Activated CD4-positive, alpha-beta T cell treated with anti-CD3 and anti-CD28 coated beads, Interleukin-2, Interleukin-6, amounts not matched to agents 100 ng/mL and 50 ng/mL, durations not matched to agents 16 hours and 8 hours (primary cell): ENCODE measurements around the gene PDE11A.
"Not testable (repeated sequence)": the region's sequence is repeated elsewhere in the genome, so short reads cannot be mapped to it uniquely, and the experiment has no call there.

Experiments used
- DNase-seq: peaks from one replicate; pipeline ENCODE4 v3.0.0-alpha.2; 2020

The PDE11A gene

DNA sequence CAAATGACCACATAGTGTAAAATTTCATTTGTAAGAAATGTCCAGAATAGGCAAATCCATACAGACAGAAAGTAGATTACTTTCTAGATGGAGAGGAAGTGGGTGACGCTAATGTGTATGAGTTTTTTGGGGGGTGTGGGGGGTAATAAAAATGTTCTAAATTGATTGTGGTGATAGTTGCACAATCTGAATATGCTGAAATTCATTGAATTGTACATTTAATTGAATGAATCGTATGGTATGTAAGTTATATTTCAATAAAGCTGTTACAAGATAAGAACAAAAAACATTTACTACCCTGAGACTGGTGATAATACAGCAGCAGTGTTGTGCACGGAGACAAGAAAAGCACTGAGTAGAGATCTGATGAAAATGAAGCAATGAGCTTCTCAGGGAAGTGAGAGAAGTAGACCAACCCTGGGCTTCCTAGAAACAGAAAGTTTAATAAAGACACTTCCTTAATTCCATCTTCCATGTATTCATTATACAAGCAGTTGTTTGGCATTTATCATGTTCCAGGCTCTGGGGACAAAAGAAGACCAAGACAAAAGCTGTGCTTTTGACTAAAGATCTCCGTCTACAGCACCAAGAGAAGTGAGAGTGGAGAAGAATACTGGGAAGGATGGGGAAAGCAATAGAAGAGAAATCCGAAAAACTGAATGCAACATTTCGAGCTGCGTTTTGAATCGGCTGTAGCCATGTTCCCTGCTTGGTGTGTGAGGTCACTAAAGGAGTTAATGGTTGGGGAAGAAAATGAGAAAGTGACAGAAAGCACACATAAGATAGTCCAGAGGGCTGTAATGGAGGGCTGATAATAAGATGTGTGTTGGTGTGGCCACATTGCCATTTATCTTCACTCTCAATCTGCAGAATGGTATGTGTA lies 1.8 kb upstream of the PDE11A start:
- no peak for DNase-seq

- DNase-seq = no peak
Measured at GRCh38 chr2:178072000-178072382, 586 bp downstream of the PDE11A start.

DNA sequence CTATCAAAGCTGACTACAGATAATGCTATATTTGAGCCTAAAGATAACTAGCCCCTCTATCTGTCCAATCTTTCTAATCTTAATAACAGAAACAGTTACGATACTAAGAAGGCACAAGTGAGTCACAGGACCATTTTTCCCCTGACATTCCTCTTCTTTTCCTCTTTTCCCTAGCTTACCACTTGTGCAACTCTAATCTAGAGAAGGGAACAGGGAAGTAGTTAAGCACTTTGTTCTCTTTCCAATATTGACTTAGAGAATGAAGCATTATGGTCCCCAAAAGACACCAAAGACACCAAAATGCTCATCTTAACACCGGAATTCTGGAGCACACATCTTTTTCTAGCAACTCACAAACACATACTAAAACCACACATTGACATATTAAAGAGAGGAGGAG lies 1.8 kb downstream of the PDE11A start:
- DNase-seq = no peak

- DNase-seq = no peak
Measured at GRCh38 chr2:178069551-178069950, 3.0 kb downstream of the PDE11A start.

DNA sequence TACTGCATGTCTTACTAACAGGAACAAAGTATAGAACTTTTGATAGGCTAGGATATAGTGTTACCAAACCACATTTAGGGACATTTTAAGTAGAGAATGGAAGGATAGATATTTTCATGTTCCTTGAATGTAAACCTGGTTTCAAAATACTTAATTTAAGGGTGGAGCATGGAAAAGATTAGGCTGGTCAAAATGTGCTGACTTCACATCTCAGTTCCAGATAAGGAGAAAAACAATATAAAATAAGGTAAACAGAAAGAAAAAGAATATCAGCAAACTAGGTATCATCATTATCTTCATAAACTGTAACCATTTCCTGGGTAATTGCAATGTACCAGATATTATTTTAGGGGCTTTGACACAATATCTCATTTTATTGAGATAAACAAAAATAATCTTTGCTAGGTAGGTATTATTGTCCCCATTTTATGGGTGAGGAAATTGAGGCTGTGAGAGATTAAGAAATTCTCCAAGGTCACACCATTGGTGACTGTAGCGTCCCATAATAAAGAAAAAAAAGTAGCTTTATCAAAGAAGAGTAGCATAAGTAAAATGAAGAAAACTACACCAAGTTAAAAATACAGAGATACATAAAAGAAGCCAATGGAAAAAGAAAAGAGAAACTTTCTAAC lies 3.6 kb downstream of the PDE11A start:
- DNase-seq = no peak

GRCh38 chr2:178066890-178067669 lies 5.5 kb downstream of the PDE11A start:
- no peak for DNase-seq

DNA sequence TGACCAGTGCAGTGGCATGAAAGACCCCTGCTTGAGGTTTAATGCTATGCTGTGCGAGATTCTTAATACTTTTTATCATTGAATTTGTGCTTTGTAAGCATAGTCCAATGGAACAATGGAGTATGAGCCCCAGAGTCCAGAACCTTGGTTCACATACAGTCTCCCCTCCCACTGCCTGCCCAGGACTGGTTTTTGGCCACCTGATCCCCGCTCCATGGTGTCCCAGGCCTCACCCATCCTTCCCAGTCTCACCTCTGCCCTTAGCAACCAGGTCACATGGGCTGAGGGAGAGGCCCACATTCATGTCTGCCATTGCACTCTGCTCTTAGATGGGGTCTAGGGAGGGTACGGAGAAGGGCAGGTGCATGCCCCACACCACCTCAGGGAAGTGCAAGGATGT lies 6.3 kb downstream of the PDE11A start:
- DNase-seq = no peak

- no peak for DNase-seq
Measured at GRCh38 chr2:178059681-178060080, 12.9 kb downstream of the PDE11A start.

- DNase-seq = no peak
Measured at GRCh38 chr2:178059111-178059510, 13.5 kb downstream of the PDE11A start.

- no peak for DNase-seq
Measured at GRCh38 chr2:178057179-178057680, 15.3 kb downstream of the PDE11A start.

- no peak for DNase-seq
Measured at GRCh38 chr2:178056345-178056744, 16.2 kb downstream of the PDE11A start.

GRCh38 chr2:178051257-178051656 lies 21.3 kb downstream of the PDE11A start:
- DNase-seq = not testable (repeated sequence)

DNA sequence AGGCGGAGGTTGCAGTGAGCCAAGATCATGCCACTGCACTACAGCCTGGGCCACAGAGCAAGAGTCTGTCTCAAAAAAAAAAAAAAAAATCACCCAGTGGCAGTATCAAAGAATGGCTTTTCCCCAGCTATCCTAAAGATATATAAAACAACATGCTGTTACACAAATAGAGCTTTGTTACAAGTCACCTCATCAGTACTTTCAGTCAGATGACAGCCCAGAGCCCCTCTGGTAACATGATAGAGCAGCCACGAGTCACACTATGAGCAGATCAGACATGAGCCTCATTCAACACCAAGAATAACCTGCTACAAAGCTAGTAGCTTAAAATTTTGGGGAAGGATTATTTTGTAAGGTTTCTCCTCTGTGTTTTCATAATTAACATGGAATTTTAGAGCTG lies 25.2 kb downstream of the PDE11A start:
- DNase-seq = no peak

DNA sequence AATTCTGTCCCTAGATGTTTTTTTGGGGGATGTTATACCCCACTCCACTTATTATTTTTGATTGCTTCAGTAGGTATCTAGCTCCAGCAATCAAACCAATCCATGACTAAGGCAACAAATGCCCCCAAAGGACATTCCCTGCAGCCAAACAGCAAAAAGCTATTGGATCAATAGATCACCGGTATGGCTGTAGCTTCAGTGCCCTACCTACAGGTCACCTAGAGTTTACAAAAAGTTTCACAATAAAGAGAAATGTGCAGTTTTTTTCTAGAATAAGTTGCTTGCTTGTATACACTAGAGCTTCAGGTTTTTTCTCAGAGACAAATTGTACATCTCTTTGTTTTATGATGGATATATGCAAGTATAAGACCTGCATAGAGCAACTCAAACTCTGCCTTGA lies 27.7 kb downstream of the PDE11A start:
- no peak for DNase-seq

- DNase-seq = no peak
Measured at GRCh38 chr2:178043266-178043665, 29.3 kb downstream of the PDE11A start.

- DNase-seq = not testable (repeated sequence)
Measured at GRCh38 chr2:178033583-178033982, 39.0 kb downstream of the PDE11A start.

- DNase-seq = no peak
Measured at GRCh38 chr2:178029342-178029741, 43.2 kb downstream of the PDE11A start.

DNA sequence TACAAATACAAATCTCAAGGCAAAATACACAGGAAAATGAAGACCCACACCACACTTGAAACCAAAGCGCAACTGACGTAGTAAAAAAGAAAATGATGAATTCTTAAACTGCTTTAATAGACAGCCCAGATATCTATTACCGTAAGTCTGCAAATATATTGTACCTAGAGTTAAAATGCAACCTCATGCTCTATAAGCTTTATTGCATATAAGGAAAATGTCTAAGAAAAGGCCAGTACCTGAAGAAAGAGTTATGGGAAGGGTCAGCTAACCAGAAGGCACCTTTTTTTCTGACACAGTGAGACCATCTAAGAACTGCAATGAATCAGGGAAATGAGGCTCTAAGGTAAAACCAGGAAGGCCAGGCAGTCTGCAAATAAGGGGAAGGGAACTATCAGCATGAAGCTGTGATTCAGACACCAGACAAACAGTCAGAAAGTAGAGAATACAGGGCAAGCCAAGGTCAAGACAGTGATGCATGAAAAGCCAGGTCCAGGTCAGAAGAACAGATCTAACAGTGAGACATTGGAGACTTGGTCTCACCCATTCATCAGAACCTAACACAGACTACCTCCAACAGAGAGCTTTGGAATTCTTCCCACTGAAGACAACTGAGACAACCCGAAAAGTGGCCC lies 46.9 kb downstream of the PDE11A start:
- no peak for DNase-seq

- DNase-seq = no peak
Measured at GRCh38 chr2:178018141-178018540, 54.4 kb downstream of the PDE11A start.

DNA sequence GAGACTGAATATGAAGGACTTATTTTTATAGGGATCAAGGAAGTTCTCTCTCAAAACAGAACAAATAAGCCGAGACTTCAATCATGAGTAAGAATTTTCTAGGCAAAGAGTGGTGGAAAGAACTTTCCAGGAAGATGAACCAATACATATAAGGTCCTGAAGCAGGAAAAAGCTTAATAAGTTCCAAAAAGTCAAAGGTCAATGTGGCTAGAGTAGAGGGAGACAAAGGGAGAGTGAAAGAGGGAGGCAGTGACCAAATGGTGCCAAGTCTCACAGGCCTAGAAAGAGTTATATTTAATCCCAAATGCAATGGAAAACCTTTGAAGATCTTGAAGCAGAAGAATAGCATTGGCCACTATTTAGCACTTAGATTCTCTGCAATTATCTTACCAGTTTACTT lies 56.0 kb downstream of the PDE11A start:
- no peak for DNase-seq

- DNase-seq = no peak
Measured at GRCh38 chr2:178012639-178013038, 59.9 kb downstream of the PDE11A start.

DNA sequence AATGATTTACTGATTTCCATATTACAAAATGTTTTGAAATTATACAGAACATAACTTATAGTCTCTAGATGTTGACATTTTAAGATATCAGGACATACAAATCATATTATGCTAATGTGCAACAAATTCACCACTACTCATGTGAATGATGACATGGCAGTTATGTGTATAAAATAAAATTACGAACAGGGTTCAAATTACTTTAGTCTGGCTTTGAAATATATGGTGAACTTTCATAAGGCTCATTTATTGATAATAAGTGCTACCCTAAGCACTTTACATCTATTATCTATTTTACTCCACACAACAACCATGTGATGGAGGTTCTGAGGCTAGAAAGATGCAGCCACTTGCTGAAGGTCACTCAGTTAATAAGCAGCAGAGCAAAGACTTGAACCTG lies 62.8 kb downstream of the PDE11A start:
- DNase-seq = no peak
